NCI-H82 treated with DMSO at 0.1 percent for 48 hours (cell line): ENCODE measurements around the gene TUBA1C.
"Not testable (repeated sequence)": the region's sequence is repeated elsewhere in the genome, so short reads cannot be mapped to it uniquely, and the experiment has no call there.

ENCODE experiments used
- DNase-seq: peaks from one replicate; lab custom pipeline; 2025; ENCODE audit not compliant: unreplicated experiment; lab: John Stamatoyannopoulos, UW

TUBA1C gene

GRCh38 chr12:49282740-49283375 is 18.0 kb downstream of the TUBA1C start:
- not testable (repeated sequence) for DNase-seq

GRCh38 chr12:49283541-49284429 is 18.9 kb downstream of the TUBA1C start:
- DNase-seq, result no peak

- DNase-seq, result no peak
Observed at GRCh38 chr12:49284672-49285071, 19.8 kb downstream of the TUBA1C start.

GRCh38 chr12:49287876-49288275 is 23.0 kb downstream of the TUBA1C start:
- no peak for DNase-seq

- no peak for DNase-seq
Observed at GRCh38 chr12:49288412-49288853, 23.6 kb downstream of the TUBA1C start.

GRCh38 chr12:49288922-49289555 is 24.2 kb downstream of the TUBA1C start:
- no peak for DNase-seq

GRCh38 chr12:49292729-49293055 is 27.8 kb downstream of the TUBA1C start:
- DNase-seq, result peak; percentile 30

GRCh38 chr12:49293056-49293956 is 28.4 kb downstream of the TUBA1C start:
- peak; percentile 36 for DNase-seq

- DNase-seq, result peak; percentile 87
Observed at GRCh38 chr12:49294086-49294803, 29.4 kb downstream of the TUBA1C start.

GRCh38 chr12:49294804-49295081 is 29.9 kb downstream of the TUBA1C start:
- DNase-seq, result no peak

- no peak for DNase-seq
Observed at GRCh38 chr12:49295082-49295936, 30.4 kb downstream of the TUBA1C start, which contains the start of gene PRPH. TSS of gene PRPH (plus strand) at chr12:49295147. CDS start at chr12:49295201, 54 bp downstream.

GRCh38 chr12:49296034-49296835 is 31.4 kb downstream of the TUBA1C start:
- no peak for DNase-seq

- peak; percentile 27 for DNase-seq
Observed at GRCh38 chr12:49296836-49297694, 32.2 kb downstream of the TUBA1C start.

- no peak for DNase-seq
Observed at GRCh38 chr12:49297695-49298060, 32.8 kb downstream of the TUBA1C start.

GRCh38 chr12:49298160-49298559 is 33.3 kb downstream of the TUBA1C start:
- no peak for DNase-seq

GRCh38 chr12:49301760-49302159 is 36.9 kb downstream of the TUBA1C start:
- DNase-seq, result no peak

GRCh38 chr12:49304161-49304560 is 39.3 kb downstream of the TUBA1C start:
- no peak for DNase-seq
